Eye (tissue), 1 donor: Measurements from ENCODE around the gene TNIP3.
"Not testable (repeated sequence)": the region's sequence is repeated elsewhere in the genome, so short reads cannot be mapped to it uniquely, and the experiment has no call there.

Experiments used
- DNase-seq: peaks from one replicate; pipeline ENCODE4 v3.0.0-alpha.2; 2015

The TNIP3 gene

GRCh38 chr4:121164291-121164690, at the start of gene TNIP3:
TNIP3 (minus strand) TSS chr4:121164321; CDS start chr4:121164125, 196 bp downstream.
- DNase-seq: no peak

DNA sequence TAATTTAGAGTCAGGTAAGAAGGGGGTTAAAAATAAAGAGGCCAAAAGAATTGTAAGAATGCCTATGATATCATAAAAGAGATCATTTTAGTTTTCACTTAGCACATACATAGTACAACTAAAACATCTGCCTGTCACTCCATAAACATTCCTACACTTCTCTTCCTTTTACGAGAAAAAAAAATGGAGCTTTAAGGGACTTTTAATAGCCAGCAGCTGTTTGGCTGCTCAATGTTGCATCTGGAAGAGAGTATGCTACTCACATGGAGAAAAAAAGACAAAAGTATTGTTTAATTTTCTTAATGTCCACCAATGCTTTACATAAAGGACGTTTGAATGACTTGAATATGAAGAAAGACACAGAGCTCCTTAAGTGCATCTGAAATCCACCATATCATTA, 48.7 kb upstream of the TNIP3 start:
- DNase-seq: peak; percentile 24

GRCh38 chr4:121209171-121209570, 45.0 kb upstream of the TNIP3 start:
- DNase-seq: no peak

GRCh38 chr4:121208244-121209007, 44.3 kb upstream of the TNIP3 start:
- no peak for DNase-seq

GRCh38 chr4:121205777-121206176, 41.7 kb upstream of the TNIP3 start:
- not testable (repeated sequence) for DNase-seq

DNA sequence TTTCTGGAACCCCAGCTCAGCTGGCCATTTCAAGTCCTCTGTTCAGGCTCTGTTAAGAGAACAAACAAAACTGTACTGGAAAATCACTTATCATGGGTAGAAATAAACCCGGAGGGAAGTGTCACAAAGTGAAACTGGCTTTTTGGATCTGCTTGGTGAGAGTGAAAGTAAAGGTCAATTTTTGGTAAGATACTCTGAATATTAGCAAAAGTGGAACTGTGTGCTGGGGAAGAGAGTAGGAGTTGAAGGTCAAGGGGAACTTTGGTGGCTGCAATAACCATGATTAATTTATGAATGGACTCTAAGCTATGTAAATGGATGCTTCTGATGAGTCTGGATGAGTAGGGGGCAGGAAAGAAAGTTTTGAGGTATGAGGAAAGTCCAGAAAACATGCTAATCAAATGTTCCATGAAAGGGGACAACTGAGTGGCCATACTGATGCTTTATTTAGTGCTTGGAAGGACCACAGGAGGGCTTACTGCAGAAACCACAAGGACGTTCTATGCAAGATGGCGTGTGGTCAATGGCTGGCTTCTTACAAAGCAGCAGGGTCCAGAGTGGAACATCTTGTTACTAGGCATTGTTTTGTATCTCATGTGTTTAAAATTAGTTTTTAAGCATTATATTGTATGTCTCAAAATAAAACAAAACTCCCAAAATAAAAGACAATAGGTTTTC, 36.8 kb upstream of the TNIP3 start:
- DNase-seq: no peak

DNA sequence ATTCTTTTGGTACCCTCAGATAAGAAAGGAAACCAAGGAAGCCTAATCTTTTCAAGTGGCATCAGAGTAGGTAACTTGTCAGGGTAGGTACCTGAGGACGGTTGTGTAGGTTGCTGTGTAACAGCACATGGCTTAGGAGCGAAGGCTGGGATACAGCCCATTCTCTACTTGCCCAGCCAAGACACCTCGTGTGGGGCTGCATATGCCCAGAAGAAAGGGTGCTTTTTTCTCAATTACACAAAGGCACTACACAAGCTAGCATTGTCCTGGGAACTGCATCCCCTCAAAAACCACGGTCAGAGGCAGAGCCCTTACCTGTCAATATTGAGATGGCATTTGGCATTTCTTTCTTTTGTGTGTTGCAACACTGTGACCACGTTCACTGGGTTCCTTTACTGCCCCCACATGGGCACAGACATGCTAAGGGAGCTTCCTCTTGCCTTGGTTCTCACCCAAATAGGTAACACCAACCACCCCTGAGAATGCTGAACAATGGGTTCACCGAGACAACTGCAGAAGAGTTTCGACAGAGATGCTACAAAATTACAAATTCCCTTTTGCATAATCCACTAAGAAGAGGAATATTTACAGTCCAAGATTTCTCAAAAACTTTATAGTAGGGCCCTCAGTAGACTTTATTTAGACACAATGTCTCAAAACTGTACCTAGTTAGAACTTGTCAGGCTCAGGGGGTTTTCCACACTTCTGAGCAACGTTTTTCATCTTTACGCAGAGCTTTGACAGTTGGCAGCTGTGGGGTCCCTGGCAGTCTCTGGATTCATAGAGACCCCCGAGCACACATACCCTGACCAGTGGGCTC, 35.8 kb upstream of the TNIP3 start:
- no peak for DNase-seq

DNA sequence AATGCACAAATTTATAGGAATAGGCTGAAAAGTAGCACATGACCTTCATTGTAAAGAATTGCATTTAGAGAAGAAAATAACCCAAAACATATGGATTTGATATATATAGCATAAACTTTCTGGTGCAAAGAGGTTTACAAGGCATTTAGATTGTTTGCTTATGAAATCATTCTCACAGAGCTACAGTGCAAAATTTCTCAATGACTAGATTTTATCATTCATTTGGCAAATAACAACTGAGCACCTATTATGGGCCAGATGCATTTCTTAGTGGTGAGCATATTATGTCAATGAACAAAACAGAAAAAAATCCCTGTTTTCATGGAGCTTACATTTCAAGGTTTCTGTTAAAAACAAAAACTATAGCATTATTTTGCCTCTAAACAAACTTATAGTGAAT, 34.1 kb upstream of the TNIP3 start:
- no peak for DNase-seq

DNA sequence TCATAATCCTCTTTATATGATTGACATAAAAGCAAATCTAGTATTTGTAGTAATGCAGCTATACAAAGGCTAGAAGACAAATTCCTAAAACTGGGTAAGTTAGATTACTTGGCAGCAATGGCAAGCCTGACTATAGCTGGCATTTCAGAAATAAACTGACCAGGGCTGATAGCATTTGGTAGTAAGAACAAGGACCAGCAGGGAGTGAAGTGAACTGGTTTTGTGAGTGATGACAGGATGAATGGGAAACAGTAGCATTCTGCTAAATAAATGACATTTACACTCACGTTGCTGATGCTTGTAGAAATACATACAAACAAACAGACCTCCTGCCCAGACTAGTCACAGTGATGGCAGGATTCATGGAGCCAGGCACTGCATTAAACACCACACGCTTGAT, 31.5 kb upstream of the TNIP3 start:
- no peak for DNase-seq

GRCh38 chr4:121192480-121192879, 28.4 kb upstream of the TNIP3 start:
- DNase-seq: peak; percentile 72

DNA sequence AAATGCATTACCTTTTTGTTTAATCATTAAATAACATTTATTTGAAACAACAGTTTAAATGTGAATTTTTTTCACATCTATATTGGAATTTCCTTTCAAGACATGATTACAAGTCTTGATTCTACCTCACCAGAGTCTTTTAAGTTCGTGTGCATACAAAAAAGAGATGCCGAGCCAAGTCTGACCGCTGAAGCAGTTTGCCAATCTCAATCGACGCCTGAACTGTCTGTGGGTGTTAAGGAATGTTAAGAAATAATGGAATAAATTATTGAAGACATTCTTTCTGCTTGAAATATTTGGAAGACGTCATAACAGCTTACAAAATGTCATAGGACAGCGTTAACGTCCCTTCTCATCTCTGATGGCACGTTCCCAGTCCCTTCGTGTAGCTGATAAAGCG, 27.9 kb upstream of the TNIP3 start:
- DNase-seq: no peak

DNA sequence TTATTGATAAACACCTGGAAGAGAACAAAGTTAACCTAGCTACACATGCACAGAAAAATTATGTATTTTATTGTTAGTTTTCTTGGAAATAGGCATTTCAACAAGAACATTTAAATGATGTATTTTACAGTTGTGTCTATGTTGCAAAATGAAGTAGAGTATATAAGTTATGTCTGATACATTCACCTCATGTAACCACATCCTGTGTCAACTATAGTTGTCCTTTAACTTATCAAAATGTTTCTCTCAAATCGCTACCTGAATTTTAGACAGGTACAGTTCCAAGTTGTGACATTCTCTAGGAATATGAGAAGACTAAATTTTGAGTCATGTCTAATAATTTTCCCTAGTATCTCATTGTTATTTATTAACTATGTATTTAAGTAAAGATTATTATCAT, 27.2 kb upstream of the TNIP3 start:
- DNase-seq: no peak

GRCh38 chr4:121190389-121190788, 26.3 kb upstream of the TNIP3 start:
- no peak for DNase-seq

- DNase-seq: no peak
These were observed 25.4 kb upstream of the TNIP3 start for GRCh38 chr4:121189326-121190215.

DNA sequence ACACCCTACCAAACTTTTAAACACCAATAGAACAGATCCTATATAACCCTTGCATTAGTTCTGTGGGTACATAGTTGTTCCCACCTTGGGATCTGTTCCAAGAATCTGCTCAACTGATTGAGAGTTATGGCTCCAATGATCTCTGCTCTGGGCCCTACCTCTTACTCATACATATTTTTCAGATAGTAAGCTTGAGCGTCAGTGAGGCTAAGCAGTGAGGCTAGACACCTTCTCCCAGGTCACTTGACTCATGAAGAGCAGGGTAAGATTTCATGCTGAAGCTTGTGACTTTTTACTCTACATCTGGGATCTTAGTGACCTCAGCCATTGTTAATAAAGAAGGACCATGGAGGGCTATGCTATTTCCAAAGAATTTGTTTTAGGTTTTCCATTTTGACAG, 23.1 kb upstream of the TNIP3 start:
- DNase-seq: no peak

- no peak for DNase-seq
These were observed 21.8 kb upstream of the TNIP3 start for GRCh38 chr4:121185960-121186359.

GRCh38 chr4:121183989-121184388, 19.9 kb upstream of the TNIP3 start:
- DNase-seq: no peak

- DNase-seq: no peak
These were observed 19.2 kb upstream of the TNIP3 start for GRCh38 chr4:121183361-121183760.

- no peak for DNase-seq
These were observed 18.2 kb upstream of the TNIP3 start for GRCh38 chr4:121182296-121182695.

DNA sequence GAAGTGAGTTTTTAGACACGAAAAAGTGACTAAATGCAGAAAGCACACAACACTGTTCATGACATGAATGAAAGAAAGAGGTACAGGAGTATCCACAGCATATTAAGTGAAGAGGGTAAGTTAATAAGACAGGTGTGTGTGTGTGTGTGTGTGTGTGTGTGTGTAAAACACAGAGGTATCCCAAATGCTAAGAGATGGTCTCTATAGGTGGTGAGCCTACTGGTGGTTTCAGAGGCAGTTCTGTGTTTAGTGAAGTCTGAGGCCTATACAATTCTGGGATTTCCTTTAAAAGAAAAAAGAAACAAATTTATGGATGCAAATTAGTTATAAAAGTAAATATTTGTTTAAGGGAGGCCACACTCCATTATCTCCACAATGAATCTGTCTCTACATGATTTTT, 17.4 kb upstream of the TNIP3 start:
- DNase-seq: no peak

GRCh38 chr4:121180558-121180957, 16.4 kb upstream of the TNIP3 start:
- no peak for DNase-seq
